Activated T-cell treated with anti-CD3 and anti-CD28 coated beads for 48 hours (primary cell): ENCODE results near the gene OGFOD3.

ENCODE experiments used
- DNase-seq: peaks from one replicate; pipeline ENCODE4 v3.0.0-alpha.2; 2020; ENCODE audit warnings: low read depth

OGFOD3 gene

GRCh38 chr17:82446649-82447048 is 28.3 kb upstream of the OGFOD3 start:
- DNase-seq: no peak

GRCh38 chr17:82446124-82446523 is 27.7 kb upstream of the OGFOD3 start:
- no peak for DNase-seq

GRCh38 chr17:82445542-82445941 is 27.2 kb upstream of the OGFOD3 start:
- DNase-seq: no peak

GRCh38 chr17:82444941-82445521 is 26.6 kb upstream of the OGFOD3 start:
- DNase-seq: no peak

- DNase-seq: no peak
Measured at GRCh38 chr17:82444284-82444893, 26.0 kb upstream of the OGFOD3 start.

GRCh38 chr17:82443465-82444283 is 25.3 kb upstream of the OGFOD3 start:
- no peak for DNase-seq

- DNase-seq: no peak
Measured at GRCh38 chr17:82442643-82443464, 24.5 kb upstream of the OGFOD3 start.

- DNase-seq: no peak
Measured at GRCh38 chr17:82441691-82442487, 23.5 kb upstream of the OGFOD3 start.

- no peak for DNase-seq
Measured at GRCh38 chr17:82440991-82441627, 22.7 kb upstream of the OGFOD3 start.

GRCh38 chr17:82440469-82440981 is 22.1 kb upstream of the OGFOD3 start:
- DNase-seq: no peak

- DNase-seq: no peak
Measured at GRCh38 chr17:82439829-82440365, 21.5 kb upstream of the OGFOD3 start.

- DNase-seq: no peak
Measured at GRCh38 chr17:82439194-82439828, 20.9 kb upstream of the OGFOD3 start.

- no peak for DNase-seq
Measured at GRCh38 chr17:82438401-82439193, 20.2 kb upstream of the OGFOD3 start.

GRCh38 chr17:82437325-82437668 is 18.9 kb upstream of the OGFOD3 start:
- DNase-seq: no peak

GRCh38 chr17:82436601-82437324 is 18.4 kb upstream of the OGFOD3 start:
- no peak for DNase-seq

GRCh38 chr17:82435601-82436583 is 17.5 kb upstream of the OGFOD3 start:
- no peak for DNase-seq

GRCh38 chr17:82435103-82435502 is 16.7 kb upstream of the OGFOD3 start:
- DNase-seq: no peak

GRCh38 chr17:82434216-82434565 is 15.8 kb upstream of the OGFOD3 start:
- no peak for DNase-seq
